Posterior cingulate gyrus (tissue), 11 donors: ENCODE measurements around the gene CAPG.
"Not testable (repeated sequence)": the region's sequence is repeated elsewhere in the genome, so short reads cannot be mapped to it uniquely, and the experiment has no call there.

Experiments
- DNase-seq, 10 donors: peaks; one replicate each; pipeline versions ENCODE4 v3.0.0 to v3.0.0-alpha.2; 2020 to 2021; ENCODE audit warnings: mixed read lengths in 3 of 10
- intact Hi-C: fragments of 100-400 bp; cut with DNase I; formaldehyde crosslinking; loops from one replicate; pipeline ENCODE4 v1.15.1; 2023

CAPG gene

GRCh38 chr2:85376291-85377065 is 33.7 kb downstream of the CAPG start:
- DNase-seq, result peak in 1 of 10 donors; percentile 52
- intact Hi-C loops, result no loop called here

DNA sequence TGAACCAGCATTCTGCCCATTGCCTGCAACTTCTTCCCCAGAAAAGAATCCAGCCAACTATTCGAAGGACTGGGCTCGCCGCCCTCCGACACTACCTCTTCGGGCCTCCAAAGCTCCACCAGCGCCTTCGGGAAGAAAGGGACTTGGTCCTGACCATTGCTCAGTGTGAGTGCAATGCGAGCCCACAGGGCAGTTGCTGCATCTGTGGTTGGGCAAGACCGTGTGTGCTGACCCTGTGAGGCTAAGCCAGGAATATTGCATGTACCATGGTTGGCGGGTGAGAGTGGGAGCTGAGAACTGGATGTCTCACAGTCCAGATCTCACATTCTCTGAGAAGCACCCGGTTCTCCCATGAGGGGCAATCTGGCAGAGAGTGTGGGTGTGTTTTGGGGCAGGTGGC is 39.1 kb downstream of the CAPG start:
- DNase-seq, result peak in 2 of 10 donors; percentile 43 to 47
- intact Hi-C loops, result no loop called here

- DNase-seq, result peak in 1 of 10 donors; percentile 36
- intact Hi-C loops, result no loop called here
Observed at GRCh38 chr2:85369500-85369899, 40.7 kb downstream of the CAPG start.

- peak in 1 of 10 donors; percentile 11 for DNase-seq
Observed at GRCh38 chr2:85368921-85369320, 41.2 kb downstream of the CAPG start.

GRCh38 chr2:85367180-85367579 is 43.0 kb downstream of the CAPG start:
- DNase-seq, result peak in 1 of 10 donors; percentile 43
- intact Hi-C loops, result no loop called here

More at GRCh38 chr2:85368921-85369320, 41.2 kb downstream of the CAPG start:
- intact Hi-C loops, result no loop called here

GRCh38 chr2:85362653-85363387 is 47.3 kb downstream of the CAPG start:
- intact Hi-C loops, DNase-seq: not testable (repeated sequence)

DNA sequence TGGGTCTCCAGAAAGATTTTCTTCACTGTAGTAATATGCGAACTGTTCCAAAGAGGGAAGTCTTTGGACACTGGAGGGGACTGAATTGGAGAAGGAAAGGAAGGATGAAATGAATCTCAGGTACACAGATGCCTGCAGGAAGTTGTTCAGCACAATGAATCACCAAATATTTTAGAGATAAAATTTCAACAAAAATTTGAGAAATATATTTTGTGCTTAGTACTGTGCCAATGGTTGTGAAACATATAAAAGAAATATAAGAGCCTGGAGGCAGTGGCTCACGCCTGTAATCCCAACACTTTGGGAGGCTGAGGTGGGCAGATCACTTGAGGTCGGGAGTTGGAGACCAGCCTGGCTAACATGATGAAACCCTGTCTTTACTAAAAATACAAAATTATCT is 52.4 kb downstream of the CAPG start:
- intact Hi-C loops, result no loop called here
- no peak for DNase-seq

- intact Hi-C loops, result no loop called here
- no peak for DNase-seq
Observed at GRCh38 chr2:85356186-85356585, 54.0 kb downstream of the CAPG start.

GRCh38 chr2:85355521-85355920 is 54.6 kb downstream of the CAPG start:
- intact Hi-C loops, result loop anchor here (2.0 kb wide), 1 partner anchor 63 kb away; the partner anchor contains the start of gene SH2D6

DNA sequence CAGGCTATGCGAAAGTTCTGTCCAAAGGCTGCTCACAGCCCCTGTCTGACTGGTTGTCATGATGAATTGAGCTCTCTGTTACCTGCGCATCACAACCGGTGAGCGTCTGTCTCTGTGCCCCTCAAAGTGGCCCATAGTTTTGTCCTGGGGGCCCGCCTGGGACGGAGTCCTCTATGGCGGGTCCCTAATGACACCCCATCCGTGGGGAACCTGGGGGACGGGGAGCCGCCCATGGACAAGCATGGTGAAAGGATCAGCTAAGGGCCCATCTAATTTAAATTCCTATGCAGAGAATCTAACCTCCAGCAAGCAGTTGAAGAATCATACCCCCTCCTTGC is 55.1 kb downstream of the CAPG start:
- intact Hi-C loops, result loop anchor here (2.0 kb wide), 1 partner anchor 64 kb away; the partner anchor contains the start of gene SH2D6
- DNase-seq, result no peak

More at GRCh38 chr2:85355521-85355920, 54.6 kb downstream of the CAPG start:
- peak in 1 of 10 donors; percentile 63 for DNase-seq

GRCh38 chr2:85354286-85355072 is 55.7 kb downstream of the CAPG start, which contains the start of the genes ELMOD3 and RETSAT:
Gene ELMOD3, plus strand, starts transcription at chr2:85354769. Its CDS starts 2,430 bp downstream, at chr2:85357199.
Gene RETSAT, minus strand, starts transcription at chr2:85354528. Its CDS starts 21 bp downstream, at chr2:85354507.
- intact Hi-C loops, result loop anchor here (2.0 kb wide), 1 partner anchor 64 kb away; the partner anchor contains the start of gene SH2D6
- peak; percentile 91 to 99 (median 94) for DNase-seq

- peak in 2 of 10 donors; percentile 19 to 27 for DNase-seq
- intact Hi-C loops, result loop anchor here (2.0 kb wide), 1 partner anchor 65 kb away; the partner anchor contains the start of gene SH2D6
Observed at GRCh38 chr2:85353876-85354285, 56.3 kb downstream of the CAPG start.

- DNase-seq, result no peak
- intact Hi-C loops, result no loop called here
Observed at GRCh38 chr2:85347599-85347998, 62.6 kb downstream of the CAPG start.
